ENCODE results near the gene ZSWIM9.

Gene ZSWIM9

DNA sequence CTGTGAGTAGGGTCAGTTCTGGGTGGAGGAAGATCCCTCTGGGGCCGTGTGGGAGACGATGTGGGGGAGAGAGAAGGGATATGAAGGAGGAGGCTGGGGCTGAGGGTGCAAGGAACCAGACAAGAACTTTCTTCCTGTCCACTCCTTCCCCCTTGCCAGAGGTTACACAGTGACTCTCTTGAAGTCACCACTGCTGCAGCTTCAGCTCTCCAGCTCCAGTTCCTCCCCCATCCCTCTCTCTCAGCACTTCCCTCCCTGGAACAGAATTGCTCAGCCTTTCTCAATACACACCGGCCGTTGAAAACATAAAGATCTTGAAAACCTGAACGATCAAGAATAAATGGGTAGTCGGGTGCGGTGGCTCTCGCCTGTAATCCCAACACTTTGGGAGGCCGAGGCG, 5.1 kb downstream of the ZSWIM9 start:
- no peak for DNase-seq

DNA sequence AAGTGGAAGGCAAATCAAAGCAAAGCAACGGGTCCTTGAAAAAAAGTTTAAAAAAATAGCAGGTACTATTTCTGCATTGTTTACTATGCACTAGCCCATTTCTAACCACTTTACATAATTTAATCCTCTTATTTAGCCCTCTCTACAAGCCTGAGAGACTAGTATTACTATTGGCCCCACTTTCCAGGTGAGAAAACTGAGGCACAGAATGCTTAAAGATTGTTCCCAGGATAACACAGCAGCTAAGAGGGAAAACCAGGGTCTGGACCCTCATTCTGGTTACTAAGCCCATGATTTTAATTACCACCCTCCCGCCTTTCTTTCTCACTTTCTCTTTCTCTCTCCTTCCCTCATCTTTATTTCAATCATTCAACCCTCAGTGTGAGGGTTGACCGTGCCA, 5.7 kb downstream of the ZSWIM9 start:
- no peak for DNase-seq

DNA sequence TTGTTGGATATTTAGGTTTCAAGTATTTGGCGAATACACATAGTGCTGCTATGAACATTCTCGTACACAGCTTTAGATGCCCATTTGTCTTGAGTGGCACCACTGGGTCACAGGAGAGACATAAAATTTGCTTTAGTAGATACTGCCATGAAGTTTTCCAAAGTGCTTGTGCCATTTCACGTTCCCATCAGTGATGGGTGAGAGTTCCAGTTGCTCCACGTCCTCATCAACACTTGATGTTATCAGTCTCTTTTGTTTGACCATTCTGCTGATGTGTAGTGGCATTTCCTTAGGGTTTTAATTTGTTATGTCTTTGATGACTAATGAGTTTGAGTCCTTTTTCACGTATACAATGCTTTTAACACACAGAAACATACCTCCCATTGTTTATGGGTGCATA, 11.0 kb downstream of the ZSWIM9 start:
- DNase-seq = no peak

DNA sequence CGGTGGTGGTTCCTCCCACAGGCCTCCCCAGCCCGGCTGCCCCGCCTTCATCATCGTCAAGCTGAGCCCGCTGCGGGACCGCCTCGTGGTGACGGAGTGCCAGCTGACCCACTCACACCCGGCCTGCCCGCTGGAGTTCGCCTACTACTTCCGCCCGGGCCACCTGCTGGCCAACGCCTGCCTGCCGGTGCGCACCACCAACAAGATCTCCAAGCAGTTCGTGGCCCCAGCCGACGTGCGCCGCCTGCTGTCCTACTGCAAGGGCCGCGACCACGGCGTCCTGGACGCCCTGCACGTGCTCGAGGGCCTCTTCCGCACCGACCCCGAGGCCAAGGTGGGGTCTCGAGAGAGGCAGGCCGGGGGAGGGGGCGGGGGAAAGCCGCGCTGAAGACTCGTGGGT, 12.0 kb downstream of the ZSWIM9 start:
- DNase-seq = no peak

DNA sequence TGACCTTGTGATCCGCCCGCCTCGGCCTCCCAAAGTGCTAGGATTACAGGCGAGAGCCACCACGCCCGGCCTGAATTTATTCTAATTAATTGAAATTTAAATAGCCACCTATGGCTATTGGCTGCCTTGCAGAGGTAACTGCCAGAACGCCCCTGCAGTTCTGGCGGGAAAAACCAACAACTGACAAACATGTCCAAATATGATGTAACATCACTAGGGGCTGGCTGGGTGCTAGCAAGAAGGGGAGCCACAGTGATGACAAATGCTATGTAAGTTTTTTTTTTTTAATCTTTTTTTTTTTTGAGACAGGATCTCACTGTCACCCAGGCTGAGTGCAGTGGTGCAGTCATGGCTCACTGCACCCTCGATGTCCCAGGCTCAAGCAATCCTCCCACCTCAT, 12.9 kb downstream of the ZSWIM9 start:
- DNase-seq = no peak

DNA sequence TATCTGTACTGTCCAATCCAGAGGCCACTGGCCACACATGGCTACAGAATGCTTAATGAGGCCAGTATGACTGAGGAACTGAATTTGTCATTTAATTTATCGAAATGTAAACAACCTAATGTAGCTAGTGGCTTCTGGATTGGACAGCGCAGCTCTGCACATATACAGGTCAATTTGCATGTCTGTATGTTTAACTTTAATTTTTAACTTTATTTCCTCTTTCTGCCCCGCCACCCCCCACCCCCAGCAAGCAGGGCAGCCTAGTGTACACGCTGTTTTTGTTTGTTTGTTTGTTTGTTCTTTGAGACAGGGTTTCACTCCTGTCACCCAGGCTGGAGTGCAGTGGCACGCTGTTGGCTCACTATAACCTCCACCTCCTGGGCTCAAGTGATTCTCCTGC, 15.5 kb downstream of the ZSWIM9 start:
- DNase-seq = no peak

DNA sequence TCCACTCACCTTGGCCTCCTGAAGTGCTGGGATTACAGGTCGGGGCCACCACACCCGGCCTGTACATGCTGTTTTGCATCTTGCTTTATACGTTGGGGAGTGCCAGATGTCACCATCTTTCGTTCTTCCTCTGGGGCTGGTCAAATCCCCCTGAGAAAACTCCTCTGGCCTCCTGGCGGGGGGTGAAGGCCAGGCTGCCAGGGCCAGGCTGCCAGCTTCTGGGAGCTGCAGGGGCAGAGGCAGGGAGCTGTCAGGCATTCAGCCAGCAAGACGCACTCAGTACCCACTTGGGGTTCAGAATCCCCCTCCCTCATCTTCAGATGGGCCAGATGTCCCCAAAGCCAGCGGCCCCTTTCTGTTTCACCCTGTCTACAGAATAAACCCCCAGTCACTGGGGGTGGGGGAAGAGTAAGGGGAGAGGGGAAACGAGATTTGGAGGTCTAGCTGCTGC, 16.1 kb downstream of the ZSWIM9 start:
- no peak for DNase-seq

DNA sequence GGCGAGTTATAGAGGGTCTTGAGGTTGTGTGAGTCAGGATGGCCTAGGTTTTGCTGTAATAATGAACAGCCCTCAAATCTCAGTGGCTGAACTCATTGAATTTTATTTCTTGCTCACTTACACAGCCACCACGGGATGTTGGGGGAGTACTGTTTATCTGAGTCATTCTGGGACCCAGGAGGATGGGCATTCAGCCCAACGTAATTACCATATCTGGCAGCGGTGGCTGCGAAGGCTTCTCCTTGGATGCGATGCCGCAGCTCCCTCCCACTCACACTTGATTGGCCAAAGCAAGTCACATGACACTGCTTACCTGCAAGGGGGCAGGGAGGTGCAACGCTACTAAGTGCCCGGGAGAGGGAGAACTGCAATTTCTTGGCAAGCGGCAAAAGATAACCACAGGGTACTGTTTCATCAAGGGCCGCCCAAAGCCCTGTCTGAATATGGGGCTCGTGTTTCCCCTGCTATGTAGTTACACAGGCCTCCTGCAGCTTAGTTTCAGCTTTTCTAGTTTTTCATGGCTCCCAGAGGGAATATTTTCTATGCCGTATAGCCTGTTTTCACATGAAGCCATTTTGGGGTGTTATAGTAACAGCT, 19.9 kb downstream of the ZSWIM9 start:
- peak; percentile 39 for DNase-seq

DNA sequence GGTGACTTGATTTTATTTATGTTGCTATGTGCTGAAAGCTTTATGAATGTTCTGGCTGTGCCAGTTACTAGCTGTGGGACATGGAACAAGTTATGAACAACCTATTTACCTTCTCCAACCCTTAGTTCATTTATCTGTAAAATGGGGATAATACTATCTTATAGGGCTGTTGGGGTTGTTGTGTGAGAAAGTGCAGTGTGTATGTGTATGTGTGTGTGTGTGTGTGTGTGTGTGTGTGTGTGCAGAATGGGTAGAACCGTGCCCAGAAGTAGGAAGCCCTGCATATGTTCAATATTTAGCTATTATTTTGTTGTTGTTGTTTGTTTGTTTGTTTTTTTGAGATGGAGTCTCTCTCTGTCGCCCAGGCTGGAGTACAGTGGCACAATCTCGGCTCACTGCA, 20.4 kb downstream of the ZSWIM9 start:
- DNase-seq = no peak

DNA sequence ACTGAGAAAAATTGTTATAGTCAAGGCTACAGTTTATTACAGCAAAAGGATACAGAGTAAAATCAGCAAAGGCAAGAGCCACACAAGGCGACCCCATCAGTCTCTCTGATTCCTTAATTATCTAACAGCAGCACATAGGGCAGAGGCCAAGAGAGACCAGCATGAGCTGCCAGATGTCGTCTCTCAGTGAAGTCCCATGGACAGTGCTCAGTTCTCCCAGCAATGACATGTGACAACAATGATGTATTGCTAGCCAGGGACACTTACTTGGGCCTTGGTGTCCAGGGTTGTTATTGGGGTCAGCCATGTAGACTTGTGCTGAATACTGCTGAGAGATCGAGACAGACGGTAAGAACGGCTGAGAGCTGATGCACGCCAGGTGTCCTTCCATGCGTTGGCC, 22.3 kb downstream of the ZSWIM9 start:
- no peak for DNase-seq

DNA sequence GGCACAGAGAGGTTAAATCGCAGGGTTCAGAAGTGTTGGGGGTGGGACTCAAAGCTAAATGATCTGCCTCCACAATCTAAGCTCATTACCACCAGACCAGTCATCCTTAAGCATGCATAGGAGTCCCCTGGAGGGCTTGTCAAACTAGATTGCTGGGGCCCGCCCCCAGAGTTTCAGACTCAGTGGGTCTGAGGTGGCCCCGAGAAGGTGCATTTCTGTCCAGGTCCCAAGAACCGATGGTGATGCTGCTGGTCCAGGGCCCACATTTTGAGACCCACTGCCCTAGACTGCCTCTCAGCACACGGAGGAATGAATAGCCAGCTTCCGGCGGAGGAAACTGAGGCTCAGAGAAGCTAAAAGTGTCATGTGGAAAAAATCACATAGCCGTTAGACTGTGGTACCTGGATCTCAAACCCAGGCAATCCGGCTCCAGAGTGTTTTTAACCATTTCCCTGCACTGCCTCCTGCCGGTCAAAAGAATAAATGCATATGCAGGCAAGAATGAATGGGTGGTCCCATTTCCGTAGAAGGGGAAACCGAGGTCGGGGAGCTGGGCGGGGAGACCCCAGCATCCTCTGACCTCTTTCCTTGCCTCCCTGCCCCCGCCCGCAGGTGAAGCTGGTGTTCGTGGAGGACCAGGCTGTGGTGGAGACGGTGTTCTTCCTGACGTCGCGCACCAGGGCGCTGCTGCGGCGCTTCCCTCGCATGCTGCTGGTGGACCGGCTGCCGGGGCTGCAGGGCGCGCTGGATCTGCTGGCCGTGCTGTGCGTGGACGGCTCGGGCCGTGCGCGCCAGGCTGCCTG, 23.8 kb downstream of the ZSWIM9 start:
- DNase-seq = no peak

DNA sequence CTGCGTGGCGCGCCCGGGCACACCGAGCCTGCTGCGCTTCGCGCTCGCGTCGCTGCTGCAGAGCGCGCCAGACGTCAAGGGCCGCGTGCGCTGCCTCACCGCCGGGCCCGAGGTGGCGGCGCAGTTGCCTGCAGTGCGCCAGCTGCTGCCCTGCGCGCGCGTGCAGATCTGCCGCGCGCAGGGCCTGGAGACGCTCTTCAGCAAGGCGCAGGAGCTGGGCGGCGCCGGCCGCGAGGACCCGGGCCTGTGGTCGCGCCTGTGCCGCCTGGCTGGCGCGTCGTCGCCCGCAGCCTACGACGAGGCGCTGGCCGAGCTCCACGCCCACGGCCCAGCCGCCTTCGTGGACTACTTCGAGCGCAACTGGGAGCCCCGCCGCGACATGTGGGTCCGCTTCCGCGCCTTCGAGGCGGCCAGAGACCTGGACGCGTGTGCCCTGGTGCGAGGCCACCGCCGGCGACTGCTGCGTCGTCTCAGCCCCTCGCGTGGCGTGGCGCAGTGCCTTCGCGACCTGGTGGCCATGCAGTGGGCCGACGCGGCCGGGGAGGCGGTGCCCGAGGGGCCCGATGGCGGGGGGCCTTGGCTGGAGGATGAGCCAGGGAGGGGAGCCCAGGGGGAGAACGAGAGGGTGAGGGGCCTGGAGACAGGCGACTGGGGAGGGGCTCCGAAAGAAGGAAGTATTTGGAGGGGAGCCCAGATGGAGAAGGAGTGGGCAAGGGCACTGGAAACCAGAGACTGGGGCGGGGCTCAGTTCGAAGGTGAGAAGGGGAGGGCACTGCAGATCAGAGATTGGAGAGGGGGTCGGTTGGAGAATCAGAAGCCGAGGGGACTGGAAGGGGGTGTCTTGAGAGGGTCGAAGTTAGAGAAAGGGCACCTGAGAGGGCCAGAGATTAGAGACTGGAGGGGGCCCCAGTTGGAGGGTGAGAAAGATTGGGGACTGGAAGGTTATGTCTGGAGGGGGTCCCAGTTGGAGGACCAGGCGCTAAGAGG, 24.7 kb downstream of the ZSWIM9 start:
- DNase-seq = no peak

DNA sequence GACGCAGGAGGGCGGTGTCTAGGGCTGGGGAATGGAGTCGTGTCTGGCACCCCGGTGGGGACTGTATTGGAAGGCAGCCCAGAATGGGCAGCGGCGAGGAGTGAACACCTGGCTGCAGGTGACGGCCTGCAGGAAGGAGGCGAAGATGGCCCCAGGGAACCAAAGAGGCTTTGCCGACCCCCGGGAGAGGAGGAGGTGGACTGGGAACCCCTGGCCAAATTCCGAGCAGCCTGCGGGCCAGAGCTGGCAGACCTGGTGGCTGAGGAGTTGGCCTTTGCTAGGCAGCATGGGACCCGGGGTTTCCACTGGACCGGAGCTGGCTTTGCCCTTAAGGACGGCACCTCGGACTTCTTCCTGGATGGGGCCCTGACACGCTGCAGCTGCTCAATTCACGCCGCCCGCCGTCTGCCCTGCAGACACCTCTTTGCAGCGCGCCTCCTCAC, 25.9 kb downstream of the ZSWIM9 start:
- DNase-seq = no peak

DNA sequence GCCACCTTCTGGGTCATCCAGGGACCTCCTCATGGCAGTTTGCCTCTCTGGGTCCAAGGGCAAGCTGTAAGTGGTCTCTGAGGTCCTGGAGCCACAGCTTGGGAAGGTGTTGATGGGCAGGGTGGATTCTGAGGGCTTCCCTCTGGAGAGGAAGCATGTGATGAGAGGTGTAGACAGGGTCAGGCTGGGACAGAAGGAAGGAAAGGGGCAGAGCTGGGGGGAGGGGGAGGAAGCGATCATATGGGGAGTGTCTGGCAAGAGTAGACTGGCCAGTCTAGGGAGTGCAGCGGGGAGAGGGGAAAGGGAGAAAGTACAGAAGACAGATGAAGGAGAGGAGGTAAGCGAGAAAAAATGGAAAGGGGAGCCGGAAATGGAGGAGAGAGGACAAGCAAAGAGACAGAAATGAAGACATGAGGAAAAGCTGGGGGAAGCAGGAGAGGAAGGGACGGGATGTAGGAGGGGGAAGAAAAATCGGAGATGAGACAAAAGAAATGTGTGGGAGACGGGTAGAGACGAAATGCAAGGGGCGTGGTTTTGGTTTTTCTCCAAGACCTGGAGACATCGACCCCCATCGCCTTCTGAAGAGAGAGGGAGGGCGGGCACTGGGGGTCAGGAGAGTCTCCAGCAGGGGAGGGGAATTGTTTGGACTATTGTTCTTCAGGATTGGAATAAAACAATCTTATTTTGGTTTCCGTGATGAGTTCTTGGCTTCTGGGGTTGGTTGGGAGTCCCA, 26.6 kb downstream of the ZSWIM9 start:
- DNase-seq = no peak

DNA sequence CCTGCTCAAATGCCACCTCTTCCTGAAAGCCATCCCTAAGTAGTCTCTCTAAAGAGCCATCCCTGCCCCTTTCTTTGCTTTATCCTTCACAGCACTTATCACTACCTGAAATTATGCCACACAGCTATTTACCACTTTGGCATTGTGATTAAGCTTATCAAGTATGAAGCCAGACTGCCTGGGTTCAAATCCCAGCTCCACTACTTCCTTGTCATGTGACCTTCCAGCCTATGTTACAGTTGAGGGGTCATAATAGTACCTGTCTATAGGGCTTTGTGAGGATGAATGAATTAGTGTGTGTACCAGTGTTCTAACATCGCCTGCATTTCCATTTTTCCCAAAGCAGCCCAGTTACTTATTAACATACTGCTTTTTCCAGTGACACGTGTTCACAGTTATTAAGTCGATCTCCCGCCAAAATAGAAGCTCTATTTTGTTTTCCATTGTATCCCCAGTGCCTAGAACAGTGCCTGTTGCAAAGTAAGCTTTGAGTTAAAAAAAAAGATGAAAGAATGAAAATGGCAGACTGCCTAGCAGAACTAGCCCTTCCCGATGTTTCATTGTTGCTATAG, 32.8 kb downstream of the ZSWIM9 start:
- no peak for DNase-seq

DNA sequence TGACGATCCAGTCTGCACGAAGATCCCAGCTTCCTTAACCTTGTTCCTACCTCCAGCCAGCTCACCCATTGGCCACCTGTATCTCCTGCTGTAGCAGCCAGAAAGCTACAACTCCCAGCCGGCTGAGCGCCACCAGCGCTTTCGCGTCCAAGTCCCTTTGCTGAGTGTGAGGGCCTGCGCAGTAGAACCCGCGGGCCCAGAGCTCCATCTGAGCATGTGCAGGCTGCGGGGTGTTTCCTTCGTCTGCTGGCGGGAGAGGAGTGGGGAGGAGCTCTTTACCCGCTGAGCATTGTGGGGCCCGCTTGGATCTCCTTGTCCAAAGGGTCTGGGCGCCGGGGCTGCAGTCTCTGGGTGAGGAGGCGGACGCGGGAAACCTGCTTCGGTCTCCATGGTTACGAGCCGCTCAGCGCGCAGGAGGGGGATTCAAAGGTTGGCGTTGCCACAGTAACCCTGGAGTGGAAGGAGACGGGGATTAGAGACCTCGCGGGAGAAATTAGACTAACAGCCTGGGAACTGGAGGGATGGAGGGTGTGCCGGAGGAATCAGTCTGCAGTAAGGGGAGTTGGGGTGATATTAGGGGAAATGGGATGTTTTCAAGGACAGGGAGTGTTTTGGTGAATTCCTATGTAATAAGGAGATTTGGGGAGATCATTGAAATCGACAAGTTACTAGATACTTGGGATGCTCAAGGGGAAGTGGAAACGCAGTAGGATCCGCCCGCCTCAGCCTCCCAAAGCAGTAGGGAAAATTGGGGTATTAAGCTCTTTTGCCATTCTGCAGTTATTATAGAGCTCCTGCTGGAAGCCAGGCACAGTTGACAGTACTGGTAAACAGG, 33.5 kb downstream of the ZSWIM9 start:
- peak; percentile 99 for DNase-seq

DNA sequence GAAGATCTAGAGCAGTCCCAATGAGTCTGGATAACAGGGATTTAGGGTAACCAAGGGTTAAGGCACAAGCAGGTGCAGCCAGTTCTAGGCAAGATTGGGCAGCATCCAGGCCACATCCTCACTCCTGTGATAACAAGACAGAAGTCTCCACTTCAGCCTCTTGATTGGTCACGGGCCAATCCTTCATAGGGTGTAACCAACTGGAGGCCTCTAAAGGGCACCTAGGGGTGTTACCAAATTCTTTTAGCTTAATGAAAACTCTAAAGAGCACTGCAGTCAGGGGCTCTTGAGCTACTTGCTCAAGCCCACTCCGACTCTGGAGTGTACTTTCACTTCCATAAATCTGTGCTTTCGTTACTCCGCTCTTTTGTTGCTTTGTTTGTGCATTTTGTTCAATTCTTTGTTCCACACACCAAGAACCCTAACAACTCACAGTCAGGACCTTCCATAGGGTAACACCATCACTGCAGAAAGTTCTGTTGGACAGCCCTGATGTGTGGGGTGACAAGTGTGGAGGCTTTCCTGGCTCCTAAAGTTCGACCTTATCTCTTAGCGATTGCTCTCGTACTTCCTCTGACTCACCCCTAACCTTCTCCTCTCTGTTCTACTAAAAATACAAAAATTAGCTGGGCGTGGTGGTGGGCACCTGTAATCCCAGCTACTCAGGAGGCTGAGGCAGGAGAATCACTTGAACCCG, 36.1 kb downstream of the ZSWIM9 start:
- no peak for DNase-seq

DNA sequence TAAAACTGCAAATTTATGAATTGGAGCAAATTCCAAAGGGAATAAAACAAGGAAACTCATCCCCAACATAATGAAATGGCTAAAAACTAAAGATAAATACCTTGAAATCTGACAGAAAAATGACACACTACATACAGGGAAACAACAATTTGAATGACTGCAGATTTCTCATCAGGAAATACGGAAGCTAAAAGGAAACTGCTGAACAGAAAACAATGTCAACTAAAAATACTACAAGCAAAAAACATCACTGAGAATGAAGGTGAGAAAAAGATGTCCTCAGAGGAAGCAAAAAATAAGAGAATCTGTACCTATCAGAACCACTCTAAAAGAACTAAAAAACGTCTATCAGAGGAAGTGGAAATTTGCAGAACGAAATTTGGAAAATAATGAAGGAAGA, 39.5 kb downstream of the ZSWIM9 start:
- no peak for DNase-seq

DNA sequence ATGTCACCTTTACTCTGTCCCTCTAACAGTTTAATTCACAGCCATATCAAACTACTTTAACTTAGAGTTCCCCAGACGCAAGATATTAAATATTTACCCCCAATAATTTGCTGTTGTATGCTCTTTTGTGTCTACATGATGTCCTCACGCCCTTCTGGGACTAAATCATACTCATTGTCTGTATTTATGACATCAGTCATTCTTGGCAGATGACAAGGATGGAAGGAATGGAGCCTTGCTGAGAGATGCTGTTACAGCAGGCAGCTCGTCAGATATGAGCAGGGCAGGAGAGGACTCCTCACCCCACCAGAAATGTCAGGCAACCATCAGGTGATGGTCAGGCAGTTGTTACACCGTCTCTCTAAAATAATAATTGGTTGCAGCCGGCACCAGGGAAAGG, 43.5 kb downstream of the ZSWIM9 start:
- DNase-seq = no peak

DNA sequence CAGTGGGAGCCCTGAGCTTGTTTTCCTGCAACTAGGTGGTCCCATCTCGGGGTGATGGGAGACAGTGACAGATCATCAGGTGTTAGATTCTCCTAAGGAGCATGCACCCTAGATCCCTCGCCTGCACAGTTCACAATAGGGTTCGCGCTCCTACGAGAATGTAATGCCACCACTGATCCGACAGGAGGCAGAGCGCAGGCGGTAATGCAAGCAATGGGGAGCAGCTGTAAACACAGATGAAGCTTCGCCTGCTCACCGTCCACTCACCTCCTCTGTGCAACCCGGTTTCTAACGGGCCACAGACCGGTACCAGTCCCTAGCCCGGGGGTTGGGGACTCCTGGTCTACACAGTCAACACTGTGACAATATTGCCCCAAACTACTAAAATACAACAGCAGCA, 46.5 kb downstream of the ZSWIM9 start:
- DNase-seq = no peak

DNA sequence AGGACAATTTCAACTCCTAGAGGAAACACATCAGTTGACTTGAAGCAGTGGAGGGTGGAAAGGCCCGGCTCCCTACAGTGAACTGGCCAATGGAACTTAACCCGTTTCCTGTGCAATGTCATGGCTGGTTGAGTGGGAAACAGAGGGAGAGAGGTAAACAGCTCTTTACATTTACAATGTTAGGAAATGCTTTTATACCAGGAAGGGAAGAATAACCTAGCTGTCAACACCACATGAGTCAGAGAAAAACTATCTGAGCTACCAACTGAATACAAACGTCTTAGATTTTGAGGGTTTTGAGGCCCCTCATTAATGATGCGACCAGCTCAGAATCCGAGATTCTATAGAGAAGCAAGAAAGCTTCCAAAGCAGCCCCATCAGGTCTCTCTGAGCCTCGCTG, 48.5 kb downstream of the ZSWIM9 start:
- DNase-seq = no peak
